Measurements from ENCODE around the gene TSPAN31.
"Not testable (repeated sequence)": the region's sequence is repeated elsewhere in the genome, so short reads cannot be mapped to it uniquely, and the experiment has no call there.

DNA sequence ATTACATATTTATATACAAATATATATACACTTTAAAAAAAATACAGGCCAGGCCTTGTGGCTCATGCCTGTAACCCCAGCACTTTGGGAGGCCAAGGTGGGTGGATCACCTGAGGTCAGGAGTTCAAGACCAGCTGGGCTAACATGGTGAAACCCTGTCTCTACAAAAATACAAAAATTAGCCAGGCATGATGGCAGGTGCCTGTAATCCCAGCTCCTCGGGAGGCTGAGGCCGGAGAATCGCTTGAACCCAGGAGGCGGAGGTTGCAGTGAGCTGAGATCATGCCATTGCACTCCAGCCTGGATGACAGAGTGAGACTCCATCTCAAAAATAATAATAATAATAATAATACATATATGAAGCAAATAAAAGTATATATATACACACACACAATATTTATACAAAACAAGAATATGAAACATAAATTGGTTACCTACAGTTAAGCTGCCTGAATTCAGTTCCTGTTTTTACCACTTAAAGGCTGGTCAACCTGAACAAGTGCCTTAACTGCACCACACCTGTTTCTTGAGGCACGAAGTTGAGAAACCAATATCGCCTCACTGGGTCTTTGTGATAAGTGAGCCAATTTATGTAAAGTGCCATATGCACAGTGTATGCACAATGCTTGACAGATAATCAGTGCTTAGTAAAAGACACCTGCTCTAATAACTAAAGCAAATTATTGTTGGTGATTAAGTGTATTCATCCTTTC, 29.6 kb upstream of the TSPAN31 start:
- TF ChIP-seq, protein P1, sequence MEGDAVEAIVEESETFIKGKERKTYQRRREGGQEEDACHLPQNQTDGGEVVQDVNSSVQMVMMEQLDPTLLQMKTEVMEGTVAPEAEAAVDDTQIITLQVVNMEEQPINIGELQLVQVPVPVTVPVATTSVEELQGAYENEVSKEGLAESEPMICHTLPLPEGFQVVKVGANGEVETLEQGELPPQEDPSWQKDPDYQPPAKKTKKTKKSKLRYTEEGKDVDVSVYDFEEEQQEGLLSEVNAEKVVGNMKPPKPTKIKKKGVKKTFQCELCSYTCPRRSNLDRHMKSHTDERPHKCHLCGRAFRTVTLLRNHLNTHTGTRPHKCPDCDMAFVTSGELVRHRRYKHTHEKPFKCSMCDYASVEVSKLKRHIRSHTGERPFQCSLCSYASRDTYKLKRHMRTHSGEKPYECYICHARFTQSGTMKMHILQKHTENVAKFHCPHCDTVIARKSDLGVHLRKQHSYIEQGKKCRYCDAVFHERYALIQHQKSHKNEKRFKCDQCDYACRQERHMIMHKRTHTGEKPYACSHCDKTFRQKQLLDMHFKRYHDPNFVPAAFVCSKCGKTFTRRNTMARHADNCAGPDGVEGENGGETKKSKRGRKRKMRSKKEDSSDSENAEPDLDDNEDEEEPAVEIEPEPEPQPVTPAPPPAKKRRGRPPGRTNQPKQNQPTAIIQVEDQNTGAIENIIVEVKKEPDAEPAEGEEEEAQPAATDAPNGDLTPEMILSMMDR (IDR thresholded peaks at IDR 0.05; ENCODE audit: borderline replicate concordance, extremely low read depth, low read length, poor library complexity, severe bottlenecking): not testable (repeated sequence)
- not testable (repeated sequence) for TF ChIP-seq EZH2 (IDR thresholded peaks at IDR 0.05; ENCODE audit: borderline replicate concordance, low read depth, low read length, severe bottlenecking)

Data from DND-41 (cell line).